Activated effector memory CD4-positive, alpha-beta T cell treated with anti-CD3 and anti-CD28 coated beads, Interleukin-2, amount 50 U/mL, for 16 hours (primary cell): Measurements from ENCODE around the gene GNG5.
"Not testable (repeated sequence)": the region's sequence is repeated elsewhere in the genome, so short reads cannot be mapped to it uniquely, and the experiment has no call there.

Experiments used
- DNase-seq: peaks from one replicate; pipeline ENCODE4 v3.0.0-alpha.2; 2020

The GNG5 gene

DNA sequence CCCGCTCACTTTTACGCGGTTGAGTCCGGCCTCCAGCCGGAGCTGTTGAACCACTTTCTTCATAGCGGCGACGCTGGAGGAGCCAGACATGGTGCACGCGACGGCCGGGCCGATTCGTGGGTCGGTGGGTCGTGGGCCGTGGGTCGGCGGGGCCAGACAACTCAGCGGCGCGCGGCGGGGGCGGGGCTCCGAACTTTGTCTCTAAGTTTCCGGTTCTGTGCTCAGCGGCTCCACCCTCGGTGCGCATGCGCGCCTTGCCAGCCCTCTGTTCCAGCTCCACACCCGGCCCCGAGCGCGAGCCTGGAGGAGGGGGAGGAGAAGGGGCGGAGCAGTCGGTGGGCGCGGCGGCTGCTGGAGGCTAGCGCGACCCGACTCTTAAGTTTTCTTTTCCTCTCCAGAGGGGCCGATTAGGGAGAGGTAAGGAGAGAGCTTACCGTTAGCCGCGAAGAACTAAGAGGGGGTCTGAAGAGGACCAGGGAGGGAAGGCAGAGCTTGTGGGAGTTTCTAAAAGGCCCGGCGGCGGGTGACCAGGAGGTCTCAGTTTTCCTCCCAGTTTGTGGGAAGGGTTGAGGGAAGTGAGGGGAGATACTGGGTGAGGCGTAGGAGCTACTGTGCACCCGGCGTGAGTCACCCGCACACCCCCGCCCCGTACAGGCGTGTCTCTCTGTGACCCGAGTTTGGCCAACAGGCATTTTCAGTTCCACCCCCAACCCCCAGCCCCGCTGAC is at the start of gene GNG5, which contains the start of gene SPATA1:
Gene GNG5 (minus strand): TSS at position 580 of the 727 bp plus-strand sequence. CDS start 490 bp downstream, at position 90.
Gene SPATA1 (plus strand): TSS at position 385 of the 727 bp plus-strand sequence. CDS start 9,974 bp downstream, outside the sequence.
- peak; percentile 99 for DNase-seq

DNA sequence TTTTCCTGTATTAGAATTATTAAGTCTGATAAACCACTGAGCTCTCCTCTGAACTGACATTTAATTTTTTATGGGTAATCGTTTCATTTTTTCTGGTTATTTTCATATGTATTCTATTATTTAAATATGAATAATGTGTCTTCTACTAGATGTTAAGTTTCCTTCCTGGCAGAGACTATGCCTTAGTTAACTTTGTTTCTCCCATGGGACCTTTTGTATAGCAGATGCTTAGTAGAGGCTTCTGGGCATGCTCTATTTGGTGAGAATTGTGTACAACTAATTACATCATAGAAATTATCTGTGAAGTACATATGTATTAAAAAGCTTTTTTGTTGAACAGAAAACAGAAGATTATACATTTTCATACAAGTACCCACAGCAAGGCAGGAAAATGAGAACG is 44.4 kb upstream of the GNG5 start:
- no peak for DNase-seq

DNA sequence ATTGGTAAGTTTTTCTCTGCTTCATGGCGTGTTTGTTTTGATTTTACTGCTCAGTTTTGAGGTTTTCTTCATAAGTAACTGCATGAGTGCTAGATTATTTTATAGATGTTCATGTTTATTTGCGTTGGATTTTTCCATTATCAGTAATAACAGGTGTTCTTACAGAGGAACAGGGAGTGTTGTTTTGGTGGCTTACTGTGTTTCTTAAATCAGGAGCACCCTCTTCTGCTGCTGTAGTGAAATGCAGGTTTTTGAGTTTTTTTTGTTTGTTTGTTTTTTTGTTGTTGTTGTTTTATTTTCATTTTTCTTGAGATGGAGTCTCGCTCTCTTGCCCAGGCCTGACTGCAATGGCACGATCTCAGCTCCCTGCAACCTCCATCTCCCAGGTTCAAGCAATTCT is 35.3 kb upstream of the GNG5 start:
- DNase-seq = no peak

DNA sequence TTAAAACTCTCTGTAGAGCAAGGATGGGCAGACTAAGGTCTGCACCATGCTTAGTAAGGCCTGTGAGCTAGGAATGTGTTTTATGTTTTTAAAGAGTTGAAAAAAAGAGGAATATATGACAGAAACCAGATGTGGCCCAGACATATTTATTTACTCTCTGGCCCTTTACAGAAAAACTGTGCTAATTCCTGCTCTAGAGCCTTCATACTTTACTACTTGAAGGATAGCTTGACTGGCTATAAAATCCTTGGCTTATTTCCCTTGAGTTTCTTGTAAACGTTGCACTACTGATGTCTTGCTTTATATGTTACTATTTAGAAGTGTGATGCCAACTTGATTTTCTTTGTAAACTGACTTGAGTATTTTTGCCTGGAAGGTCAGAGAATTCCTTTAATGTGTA is 34.4 kb upstream of the GNG5 start:
- no peak for DNase-seq

DNA sequence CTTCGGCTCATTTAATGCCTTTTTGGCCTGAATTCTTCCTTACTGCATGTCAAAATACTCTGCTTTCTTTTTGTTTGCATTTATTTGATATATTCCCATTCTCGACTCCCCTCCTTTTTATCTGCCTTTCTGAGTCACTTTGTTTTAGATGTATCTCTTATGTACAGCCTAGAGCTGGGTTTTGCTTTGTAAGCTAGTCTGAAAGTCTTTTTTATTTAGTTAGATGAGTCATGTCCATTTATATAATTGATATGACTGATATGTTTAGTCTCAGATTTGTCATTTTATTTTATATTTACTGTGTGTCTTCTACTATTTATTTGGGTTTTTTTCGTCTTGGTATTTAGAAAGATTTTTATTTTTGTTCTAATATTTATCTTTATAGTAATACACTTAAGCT is 33.6 kb upstream of the GNG5 start:
- DNase-seq = no peak

DNA sequence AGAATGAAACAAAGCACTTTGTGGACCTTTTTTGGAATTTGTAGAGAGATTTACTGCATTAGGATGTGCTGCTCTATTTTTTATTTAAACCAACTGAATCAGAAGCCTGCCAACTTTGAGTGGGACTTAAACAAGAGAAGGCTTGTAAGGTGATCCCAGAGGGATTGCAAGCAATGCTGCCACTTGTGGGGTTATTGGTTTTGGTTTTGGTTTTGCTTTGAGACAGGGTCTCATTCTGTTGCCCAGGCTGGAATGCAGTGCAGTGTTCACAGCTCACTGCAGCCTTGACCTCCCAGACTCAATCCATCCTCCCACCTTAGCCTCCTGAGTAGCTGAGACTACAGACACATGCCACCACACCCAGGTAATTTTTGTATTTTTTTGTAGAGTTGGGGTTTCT is 32.2 kb upstream of the GNG5 start:
- no peak for DNase-seq

DNA sequence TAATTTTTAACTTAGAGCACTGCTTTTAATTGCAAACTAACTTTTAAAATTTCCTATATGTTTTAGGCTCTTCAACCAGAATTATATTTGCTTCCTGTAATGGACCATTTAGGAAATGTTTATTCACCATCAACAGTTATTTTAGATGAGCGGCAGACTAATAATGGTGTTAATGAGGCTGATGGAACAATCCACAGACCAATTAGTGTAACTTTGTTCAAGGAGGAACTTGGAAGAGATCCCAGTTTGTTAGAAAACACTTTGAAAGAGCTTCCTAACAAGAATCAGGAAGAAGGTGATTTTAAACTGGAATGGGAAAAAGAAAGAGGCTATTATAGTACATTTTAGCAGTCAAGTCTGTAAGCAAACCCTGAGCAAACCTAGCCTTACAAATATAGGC is 19.4 kb upstream of the GNG5 start:
- no peak for DNase-seq

DNA sequence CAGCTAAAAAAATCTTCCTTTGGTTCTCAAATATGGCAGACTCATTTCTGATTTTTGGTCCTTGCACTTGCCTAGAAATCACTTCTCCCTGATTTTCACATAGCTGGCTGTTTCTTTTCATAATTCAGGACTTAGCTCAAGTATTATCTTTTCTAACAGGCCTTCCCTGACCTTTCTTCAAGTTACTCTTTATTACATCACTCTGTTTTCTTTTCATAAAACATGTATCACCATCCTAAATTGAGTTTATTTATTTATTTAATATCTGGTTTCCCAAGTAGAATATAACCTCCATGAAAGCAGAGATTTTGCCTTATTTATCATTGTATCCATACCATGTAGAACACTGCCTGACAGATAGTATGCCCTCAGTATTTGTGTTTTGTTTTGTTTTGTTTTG is 18.2 kb upstream of the GNG5 start:
- DNase-seq = no peak

DNA sequence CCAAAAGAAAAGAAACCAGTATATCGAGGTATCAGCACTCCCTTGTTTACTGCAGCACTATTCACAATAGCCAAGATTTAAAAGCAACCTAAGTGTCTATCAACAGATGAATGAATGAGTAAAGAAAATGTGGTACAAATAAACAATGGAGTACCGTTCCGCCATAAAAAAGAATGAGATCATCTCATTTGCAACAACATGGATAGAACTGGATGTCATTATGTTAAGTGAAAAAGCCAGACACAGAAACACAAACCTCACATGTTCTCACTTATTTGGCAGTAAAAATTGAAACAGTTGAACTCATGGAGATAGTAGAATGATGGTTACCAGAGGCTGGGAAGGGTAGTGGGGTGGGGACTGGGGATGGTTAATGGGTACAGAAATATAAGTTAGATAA is 4.3 kb upstream of the GNG5 start:
- no peak for DNase-seq

DNA sequence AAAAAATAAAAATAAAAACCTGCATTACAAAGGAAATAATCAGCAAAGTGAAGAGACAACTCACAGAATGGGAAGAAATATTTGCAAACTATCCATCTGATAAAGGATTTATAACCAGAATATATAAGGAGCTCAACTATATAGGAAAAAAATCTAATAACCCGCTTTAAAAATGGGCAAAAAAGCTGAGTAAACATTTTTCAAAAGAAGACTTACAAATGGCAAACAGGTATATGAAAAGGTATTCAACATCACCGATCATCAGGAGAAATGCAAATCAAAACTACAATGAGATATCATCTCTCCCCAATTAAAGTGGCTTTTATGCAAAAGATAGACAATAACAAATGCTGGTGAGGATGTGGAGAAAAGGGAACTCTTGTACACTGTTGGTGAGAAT is 3.8 kb upstream of the GNG5 start:
- DNase-seq = no peak

DNA sequence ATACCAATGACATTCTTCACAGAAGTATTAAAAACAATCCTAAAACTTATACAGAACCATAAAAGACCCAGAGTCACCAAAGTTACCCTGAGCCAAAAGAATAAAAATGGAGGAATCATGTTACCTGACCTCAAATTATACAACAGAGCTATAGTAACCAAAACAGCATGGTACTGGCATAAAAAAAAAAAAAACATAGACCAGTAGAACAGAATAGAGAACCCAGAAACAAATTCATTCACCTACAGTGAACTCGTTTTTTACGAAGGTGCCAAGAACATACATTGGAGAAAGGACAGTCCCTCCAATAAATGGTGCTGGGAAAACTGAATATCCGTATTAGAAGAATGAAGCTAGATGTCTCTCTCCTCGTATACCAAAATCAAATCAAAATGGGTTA is 2.6 kb upstream of the GNG5 start:
- DNase-seq = no peak

DNA sequence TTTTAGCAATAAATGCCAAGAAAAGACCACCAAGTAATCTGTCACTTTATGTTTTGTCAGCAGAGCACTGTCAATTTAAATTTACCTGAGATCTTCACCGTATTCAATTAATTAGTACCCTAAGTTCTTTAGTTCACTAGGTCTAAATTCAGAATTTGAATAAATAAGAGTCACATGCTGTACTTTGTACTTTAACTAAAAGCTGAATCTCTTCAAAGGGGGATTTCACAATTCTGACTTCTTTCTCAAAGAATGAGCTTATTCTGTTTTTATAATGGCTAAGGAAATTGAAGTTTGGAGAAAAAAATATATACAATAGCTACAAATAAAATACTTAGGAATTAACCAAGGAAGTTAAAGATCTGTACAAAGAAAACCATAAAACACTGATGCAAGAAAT is 2.1 kb upstream of the GNG5 start:
- no peak for DNase-seq

DNA sequence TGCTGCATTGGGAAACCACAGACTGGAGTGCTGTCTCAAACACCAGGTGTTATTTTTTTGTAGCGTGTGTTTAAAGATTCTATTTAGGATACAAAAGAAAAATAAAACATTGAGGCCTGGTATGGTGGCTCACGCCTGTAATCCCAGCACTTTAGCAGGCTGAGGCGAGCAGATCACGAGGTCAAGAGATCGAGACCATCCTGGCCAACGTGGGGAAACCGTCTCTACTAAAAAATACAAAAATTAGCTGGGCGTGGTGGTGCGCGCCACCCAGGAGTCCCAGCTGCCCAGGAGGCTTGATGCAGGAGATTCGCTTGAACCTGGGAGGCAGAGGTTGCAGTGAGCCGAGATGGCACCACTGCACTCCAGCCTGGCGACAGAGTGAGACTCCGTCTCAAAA is 1.5 kb upstream of the GNG5 start:
- DNase-seq = not testable (repeated sequence)

DNA sequence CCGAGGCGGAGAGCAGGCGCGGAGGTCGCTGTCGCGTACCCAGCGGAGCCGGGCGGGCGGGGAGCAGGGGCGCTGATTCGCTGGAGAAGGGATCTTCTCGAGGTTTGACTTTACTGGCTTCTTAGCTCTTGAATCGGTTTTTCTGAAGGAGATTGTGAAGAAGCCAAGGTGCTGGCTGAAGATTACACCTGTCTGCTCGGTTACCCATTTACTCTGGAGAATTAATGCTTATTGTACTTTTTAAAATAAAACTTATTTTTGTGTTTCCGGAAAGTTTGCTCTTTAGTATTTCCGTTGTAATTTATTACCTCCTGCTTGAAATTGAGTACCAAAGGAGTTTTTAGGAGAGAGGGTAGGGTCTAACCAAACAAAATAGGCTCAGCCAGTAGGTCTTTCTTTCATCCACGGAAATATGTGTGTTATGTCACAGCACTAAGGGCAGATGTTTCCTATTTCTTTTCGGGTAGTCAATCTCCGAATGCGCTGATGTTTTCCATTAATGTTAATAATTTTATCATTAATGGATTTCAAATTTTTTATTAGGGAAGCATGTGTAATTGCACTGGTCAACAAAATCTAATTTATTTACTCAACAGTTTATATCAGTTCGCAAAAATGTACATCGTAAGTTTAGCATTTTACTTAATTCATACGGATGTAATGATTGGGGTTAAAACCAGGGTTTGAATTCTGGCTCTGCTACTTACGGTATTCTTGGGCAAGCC is 510 bp upstream of the GNG5 start:
- no peak for DNase-seq

DNA sequence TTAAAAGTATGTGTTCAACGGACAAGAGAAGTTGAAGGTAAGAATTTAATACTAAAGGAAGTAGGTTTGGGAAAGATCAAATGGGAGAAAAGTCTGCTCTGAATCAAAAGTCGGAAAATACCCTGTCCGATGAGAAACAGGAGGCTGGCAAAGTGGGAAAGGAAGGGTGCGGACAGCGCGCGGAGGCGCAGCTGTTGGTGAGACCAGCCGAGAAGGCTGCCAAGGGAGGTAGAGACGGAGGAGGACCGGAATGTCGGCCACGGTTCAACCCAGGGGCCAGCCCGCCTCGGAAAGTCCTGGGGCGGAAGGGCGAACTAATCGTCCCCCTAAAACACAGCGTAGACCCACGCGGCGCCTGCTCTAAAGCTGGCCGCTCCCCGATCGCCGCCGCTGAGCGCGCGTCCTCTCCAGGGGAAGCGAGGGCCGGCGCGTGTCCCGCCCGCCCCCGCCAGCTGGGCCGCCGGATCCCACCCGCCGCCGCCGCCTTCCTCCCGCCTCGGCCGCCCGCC is 834 bp downstream of the GNG5 start:
- DNase-seq = no peak

DNA sequence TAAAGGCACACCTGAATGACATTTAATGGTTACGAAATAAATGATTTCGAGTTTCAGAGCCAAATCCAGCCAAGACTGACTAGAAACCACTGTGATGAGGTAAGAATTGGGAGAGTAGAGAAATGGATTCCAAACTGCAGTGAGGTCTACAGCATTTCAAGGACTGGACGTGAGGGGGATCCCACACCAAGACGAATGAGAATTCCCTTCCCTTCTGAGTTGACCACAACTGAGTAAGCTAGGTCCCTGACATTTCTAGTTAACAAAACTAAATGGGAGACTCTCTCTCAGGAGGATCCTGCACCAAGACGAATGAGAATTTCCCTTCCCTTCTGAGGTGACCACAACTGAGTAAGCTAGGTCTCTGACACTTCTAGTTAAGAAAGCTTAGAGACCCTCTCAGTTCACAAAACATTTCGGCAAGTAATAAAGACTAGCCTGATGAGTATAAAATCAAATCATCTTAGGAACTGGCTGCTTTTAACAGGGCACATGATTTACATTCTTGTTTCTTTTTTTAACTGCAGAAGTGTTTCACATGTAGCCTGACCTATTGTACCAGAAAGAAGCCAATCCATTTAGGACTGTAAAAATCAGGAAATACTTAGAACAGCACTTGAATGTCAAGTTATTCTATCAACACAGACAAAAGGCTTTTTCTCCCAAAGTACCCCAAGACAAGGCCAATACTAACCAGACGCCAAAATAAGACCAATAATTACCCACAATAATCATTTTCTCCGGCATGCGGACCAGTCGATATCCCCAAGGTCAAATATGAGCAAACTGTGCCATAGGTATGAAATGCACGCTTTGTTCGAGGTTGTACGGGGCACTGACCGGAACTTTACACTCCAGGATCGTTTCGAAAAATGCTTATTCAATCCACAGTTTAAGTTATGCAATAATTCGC is 1.5 kb downstream of the GNG5 start:
- no peak for DNase-seq

DNA sequence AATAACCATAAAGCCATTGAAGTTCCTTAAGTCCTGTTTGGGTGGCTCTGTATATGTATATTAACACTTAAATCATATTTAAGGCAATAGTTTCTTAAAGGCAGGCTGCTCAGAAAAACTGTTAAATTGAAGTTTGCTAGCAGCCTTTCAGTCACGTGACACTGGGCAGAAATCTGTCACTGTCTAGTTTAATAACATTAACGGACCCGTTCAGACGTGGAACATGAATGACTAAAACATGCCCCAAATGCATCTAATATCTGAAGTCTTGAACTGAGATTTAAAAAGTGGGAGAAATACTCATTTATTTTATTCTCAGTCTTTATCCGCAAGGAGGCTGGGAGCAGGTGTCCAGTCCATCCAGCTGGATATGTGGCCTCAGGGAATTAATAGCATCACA is 3.5 kb downstream of the GNG5 start:
- DNase-seq = no peak

DNA sequence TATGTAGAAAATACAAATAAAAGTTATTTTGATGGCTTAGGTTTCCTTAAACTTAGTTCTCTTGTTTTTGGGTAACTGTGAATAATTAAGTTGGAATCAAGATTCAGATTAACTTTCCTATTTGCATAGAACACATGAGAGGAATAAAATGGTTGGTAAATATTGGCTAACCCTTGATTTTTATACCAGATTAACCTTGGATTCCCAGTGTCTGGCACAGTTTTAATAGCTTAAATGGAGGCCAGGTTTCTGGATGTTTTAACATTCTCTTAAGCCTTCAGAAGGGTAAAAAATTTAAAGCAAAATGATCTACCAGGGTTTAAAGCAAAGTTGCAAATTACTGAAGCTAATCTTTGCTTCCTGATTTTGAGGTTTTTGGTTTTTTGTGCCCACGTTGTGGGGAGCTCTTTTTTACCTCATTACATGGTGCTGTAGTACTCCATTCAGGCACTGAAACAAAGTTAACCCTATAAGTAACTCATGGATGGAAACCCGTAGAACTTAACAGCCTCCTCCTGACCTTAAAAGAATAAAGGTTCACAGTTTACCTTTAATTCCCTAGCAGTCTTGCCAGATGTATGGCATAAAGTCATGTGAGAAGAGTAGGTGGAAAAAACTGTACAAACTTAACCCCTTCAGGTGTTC is 8.6 kb downstream of the GNG5 start:
- DNase-seq = no peak

DNA sequence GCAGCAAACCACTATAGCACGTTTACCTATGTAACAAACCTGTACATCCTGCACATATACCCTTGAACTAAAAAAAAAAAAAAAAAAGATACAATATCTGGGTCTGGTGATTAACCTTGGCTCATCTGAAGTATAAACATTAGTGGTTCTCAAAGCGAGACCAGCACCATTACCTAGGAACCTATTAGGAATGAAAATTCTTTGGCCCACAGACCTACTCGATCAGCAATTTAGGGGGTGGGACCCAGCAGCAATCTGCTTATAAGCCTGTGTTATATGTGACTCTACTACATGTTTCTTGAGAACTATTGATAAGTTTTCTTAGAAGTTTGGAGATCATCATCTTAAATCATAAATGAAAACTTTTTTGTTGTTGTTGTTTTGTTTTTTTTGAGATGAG is 9.9 kb downstream of the GNG5 start:
- DNase-seq = no peak

DNA sequence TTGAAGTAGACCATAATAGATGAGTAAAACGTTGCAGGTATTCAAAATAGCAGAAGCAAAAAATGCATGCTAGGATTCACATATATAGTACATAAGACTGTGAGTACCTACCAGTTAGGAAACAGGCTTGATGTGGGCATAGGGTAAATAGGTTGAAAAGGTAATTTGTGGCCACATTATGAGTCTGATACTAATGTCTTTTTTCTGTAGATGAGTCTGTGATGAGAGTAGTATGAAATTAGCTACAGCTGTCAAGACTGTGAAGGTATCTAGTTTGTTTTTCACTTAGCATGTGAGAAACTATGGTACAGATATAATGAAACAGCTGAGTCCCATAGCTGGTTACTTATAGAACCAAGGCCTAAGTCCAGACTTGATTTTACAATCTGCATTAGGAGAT is 12.6 kb downstream of the GNG5 start:
- DNase-seq = no peak

DNA sequence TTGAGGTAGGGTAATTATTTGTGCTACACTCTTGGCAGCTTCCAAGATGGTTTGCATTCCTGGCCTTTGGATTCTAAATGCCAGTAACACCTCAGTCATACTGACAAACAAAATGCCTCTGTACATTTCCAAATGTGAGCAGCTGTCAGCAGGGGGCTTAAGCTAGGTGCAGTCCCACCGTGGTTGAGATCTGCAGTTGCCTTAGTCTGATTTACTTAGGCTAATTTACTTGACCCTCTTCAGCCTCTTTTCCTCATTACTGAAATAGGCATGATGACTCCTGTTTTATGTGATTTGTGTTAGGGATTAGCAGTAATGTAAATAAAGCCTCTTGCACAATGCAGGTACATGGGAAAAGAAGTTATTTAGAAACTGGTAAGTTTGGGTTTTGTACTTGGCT is 13.7 kb downstream of the GNG5 start:
- no peak for DNase-seq

DNA sequence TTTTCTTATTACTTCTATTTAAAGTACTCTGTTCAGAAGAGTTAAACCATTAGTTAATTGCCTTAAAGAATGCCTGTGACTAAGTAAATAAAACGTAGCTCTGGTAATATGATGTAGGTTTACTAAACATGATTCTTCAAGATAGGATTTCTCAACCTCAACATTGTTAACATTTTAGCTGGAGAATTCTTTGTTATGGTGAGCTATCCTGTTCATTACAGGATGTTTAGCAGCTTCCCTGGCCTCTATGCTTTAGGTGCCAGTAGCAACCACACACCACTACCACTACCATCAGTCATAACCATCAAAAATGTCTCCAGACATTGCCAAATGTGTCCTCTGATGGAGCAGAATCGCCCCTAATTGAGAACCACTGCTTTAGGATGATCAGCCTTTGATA is 16.6 kb downstream of the GNG5 start:
- no peak for DNase-seq

DNA sequence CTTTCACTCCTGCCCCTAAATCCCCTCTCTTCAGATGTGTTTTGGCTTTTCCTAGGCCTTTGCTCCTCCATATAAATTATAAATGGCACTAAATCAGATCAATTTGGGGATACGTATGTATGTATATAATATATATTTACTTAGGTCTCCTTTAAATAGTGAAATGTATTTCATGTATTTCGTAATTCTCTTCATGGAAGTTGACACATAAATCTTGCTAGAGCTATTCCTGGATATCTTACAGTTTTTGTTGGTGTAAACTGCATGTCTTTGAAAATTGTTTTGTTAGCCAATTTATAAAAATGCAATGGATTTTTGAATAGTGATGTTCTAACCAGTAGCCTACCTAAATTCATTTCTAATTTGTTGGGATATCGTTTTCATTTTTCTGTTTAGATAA is 18.3 kb downstream of the GNG5 start:
- no peak for DNase-seq
